Osteocyte (in vitro differentiated cells): Measurements from ENCODE around the gene ARHGEF3. TPM values are rescaled to one million over a fixed set of nuclear protein-coding genes. Genes with fewer than 3 reads are reported as not detected.
"Not testable (repeated sequence)": the region's sequence is repeated elsewhere in the genome, so short reads cannot be mapped to it uniquely, and the experiment has no call there.

Source experiments
- DNase-seq: peaks from one replicate; pipeline ENCODE4 v3.0.0; 2021; ENCODE audit warnings: mixed read lengths; ENCODE audit not compliant: unreplicated experiment; ENCODE audit errors: extremely low spot score
- H3K27ac Mint-ChIP-seq: one replicate; pipeline ENCODE4 v1.8.0; 2021; ENCODE audit warnings: mild to moderate bottlenecking, mixed read lengths; ENCODE audit not compliant: unreplicated experiment
- H3K27me3 Mint-ChIP-seq: one replicate; pipeline ENCODE4 v1.8.0; 2021; ENCODE audit warnings: mixed read lengths; ENCODE audit not compliant: unreplicated experiment
- H3K36me3 Mint-ChIP-seq: one replicate; pipeline ENCODE4 v1.8.0; 2021; ENCODE audit warnings: mixed read lengths; ENCODE audit not compliant: unreplicated experiment
- H3K4me1 Mint-ChIP-seq: one replicate; pipeline ENCODE4 v1.8.0; 2021; ENCODE audit warnings: mixed read lengths; ENCODE audit not compliant: unreplicated experiment
- H3K4me3 Mint-ChIP-seq: one replicate; pipeline ENCODE4 v1.8.0; 2021; ENCODE audit warnings: mild to moderate bottlenecking, moderate library complexity, mixed read lengths; ENCODE audit not compliant: unreplicated experiment
- H3K9me3 Mint-ChIP-seq: one replicate; pipeline ENCODE4 v1.8.0; 2021; ENCODE audit warnings: mixed read lengths; ENCODE audit not compliant: unreplicated experiment
- CTCF ChIP-seq: fragments of 200-600 bp; sonication (generic); IDR thresholded peaks from 2 replicates; pipeline ENCODE4 v1.5.0; 2021; ENCODE audit warnings: antibody characterized with exemption, mild to moderate bottlenecking, moderate library complexity
- total RNA-seq: library from RNA; stranded (reverse); gene quantifications from 2 replicates; pipeline ENCODE4 v1.2.1, GENCODE V29; 2021

ARHGEF3 gene
- total RNA-seq, 1 donor from 2014 or later = 2.5 TPM

DNA sequence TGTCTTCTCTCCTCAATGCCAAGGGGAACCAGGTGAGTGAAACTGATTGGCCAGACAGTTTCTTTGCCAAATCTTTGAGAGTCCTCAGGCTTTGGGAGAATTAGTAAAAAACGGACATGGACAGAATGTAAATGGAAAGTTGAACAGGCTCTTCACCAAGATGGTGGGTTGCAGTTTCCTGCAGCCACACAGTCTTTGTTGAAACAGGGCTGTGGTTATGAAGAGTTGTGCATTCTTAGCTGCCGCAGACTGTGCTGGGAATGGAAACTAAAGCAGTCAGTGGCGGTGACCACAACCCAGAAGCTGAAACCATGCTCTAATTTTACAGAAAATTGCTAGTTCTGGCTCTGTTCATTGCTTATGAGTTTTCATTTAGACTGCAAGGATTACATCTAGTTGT is 76.6 kb downstream of the ARHGEF3 start:
- H3K27me3 Mint-ChIP-seq = peaks cover 2% of the 10 kb centered on the region

GRCh38 chr3:56724676-56725075 is 77.1 kb downstream of the ARHGEF3 start:
- no peaks in the 10 kb centered on the region for H3K9me3 Mint-ChIP-seq
- no peaks in the 10 kb centered on the region for H3K4me1 Mint-ChIP-seq
- no peak for TF ChIP-seq CTCF
- H3K27ac Mint-ChIP-seq = no peak overlapping the region
- H3K36me3 Mint-ChIP-seq = no peaks in the 10 kb centered on the region
- H3K4me3 Mint-ChIP-seq = no peak overlapping the region
- H3K27me3 Mint-ChIP-seq = peaks cover 2% of the 10 kb centered on the region
- no peak for DNase-seq

More for the DNA sequence above, 76.6 kb downstream of the ARHGEF3 start:
- no peak for DNase-seq
- no peaks in the 10 kb centered on the region for H3K9me3 Mint-ChIP-seq
- no peaks in the 10 kb centered on the region for H3K4me1 Mint-ChIP-seq
- no peaks in the 10 kb centered on the region for H3K36me3 Mint-ChIP-seq
- H3K27ac Mint-ChIP-seq = no peak overlapping the region
- no peak for TF ChIP-seq CTCF
- H3K4me3 Mint-ChIP-seq = no peak overlapping the region

DNA sequence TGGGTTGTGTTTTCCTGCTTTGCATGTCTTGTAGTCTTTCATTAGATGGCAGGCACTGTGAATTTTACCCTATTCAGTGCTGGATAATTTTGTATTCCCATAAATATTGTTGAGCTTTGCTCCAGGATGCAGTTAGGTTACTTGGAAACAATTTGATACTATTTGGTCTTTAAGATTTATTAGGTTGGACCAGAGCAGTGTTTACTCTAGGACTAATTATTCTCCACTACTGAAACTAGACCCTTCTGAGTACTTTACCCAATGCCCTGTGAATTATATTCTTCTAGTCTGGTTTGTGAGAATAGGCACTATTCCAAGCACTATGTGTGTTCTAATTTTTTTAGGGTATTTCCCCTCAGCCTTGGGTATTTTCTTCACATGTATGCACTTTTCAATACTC is 80.9 kb downstream of the ARHGEF3 start:
- H3K27me3 Mint-ChIP-seq = peaks cover 2% of the 10 kb centered on the region
- no peak for TF ChIP-seq CTCF

DNA sequence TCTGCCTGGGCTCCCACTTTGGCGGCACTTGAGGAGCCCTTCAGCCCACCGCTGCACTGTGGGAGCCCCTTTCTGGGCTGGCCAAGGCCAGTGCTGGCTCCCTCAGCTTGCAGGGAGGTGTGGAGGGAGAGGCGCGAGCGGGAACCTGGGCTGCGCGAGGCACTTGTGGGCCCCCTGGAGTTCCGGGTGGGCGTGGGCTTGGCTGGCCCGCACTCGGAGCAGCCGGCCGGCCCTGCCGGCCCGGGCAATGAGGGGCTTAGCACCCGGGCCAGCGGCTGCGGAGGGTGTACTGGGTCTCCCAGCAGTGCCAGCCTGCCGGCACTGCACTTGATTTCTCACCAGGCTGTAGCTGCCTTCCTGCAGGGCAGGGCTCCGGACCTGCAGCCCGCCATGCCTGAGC is 82.9 kb downstream of the ARHGEF3 start:
- not testable (repeated sequence) for H3K27ac Mint-ChIP-seq, H3K36me3 Mint-ChIP-seq, H3K4me3 Mint-ChIP-seq, H3K4me1 Mint-ChIP-seq, H3K27me3 Mint-ChIP-seq, H3K9me3 Mint-ChIP-seq, DNase-seq

More for the DNA sequence above, 80.9 kb downstream of the ARHGEF3 start:
- Mint-ChIP-seq H3K27ac (no peak overlapping the region), H3K4me1 (no peaks in the 10 kb centered on the region), H3K9me3 (no peaks in the 10 kb centered on the region), H3K4me3 (no peak overlapping the region), H3K36me3 (no peaks in the 10 kb centered on the region)
- no peak for DNase-seq

GRCh38 chr3:56711344-56711743 is 90.4 kb downstream of the ARHGEF3 start:
- TF ChIP-seq CTCF = no peak
- no peak overlapping the region for H3K27ac Mint-ChIP-seq
- H3K27me3 Mint-ChIP-seq = peaks cover 19% of the 10 kb centered on the region
- no peaks in the 10 kb centered on the region for H3K36me3 Mint-ChIP-seq
- no peak for DNase-seq
- no peaks in the 10 kb centered on the region for H3K4me1 Mint-ChIP-seq
- H3K9me3 Mint-ChIP-seq = peaks cover 5% of the 10 kb centered on the region
- no peak overlapping the region for H3K4me3 Mint-ChIP-seq

- H3K27ac Mint-ChIP-seq, H3K4me1 Mint-ChIP-seq, DNase-seq, H3K9me3 Mint-ChIP-seq, H3K36me3 Mint-ChIP-seq, H3K4me3 Mint-ChIP-seq: not testable (repeated sequence)
- peaks cover 12% of the 10 kb centered on the region for H3K27me3 Mint-ChIP-seq
Observed at GRCh38 chr3:56707412-56707811, 94.3 kb downstream of the ARHGEF3 start.
